ENCODE results near the gene MACROH2A1.

DNA sequence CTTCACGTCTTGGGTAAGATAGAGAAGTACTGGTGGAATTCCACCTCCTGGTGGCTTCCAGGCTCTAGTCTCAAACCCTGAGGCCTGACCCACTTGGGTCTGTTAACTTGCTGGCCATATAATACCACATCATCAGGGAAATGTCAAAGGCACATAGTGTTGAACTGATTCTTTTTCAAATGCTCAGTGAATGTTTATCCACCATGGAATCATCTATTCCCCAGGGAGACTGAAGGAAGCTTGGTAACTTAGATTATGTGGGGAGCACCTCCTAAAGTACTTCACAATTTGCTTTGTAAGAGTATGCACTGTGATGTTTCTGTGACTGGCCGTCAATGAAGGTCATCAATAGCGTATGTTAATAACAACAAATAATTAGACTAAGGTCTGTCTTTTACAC lies 16.1 kb downstream of the MACROH2A1 start:
- TF ChIP-seq POLR2A (IDR thresholded peaks at IDR 0.05; ENCODE audit: low read length) (no peak), GATA1 (IDR thresholded peaks at IDR 0.05; ENCODE audit: low read depth, low read length) (no peak)
